ENCODE results near the gene SLC15A4.
"Not testable (repeated sequence)": the region's sequence is repeated elsewhere in the genome, so short reads cannot be mapped to it uniquely, and the experiment has no call there.

The SLC15A4 gene

DNA sequence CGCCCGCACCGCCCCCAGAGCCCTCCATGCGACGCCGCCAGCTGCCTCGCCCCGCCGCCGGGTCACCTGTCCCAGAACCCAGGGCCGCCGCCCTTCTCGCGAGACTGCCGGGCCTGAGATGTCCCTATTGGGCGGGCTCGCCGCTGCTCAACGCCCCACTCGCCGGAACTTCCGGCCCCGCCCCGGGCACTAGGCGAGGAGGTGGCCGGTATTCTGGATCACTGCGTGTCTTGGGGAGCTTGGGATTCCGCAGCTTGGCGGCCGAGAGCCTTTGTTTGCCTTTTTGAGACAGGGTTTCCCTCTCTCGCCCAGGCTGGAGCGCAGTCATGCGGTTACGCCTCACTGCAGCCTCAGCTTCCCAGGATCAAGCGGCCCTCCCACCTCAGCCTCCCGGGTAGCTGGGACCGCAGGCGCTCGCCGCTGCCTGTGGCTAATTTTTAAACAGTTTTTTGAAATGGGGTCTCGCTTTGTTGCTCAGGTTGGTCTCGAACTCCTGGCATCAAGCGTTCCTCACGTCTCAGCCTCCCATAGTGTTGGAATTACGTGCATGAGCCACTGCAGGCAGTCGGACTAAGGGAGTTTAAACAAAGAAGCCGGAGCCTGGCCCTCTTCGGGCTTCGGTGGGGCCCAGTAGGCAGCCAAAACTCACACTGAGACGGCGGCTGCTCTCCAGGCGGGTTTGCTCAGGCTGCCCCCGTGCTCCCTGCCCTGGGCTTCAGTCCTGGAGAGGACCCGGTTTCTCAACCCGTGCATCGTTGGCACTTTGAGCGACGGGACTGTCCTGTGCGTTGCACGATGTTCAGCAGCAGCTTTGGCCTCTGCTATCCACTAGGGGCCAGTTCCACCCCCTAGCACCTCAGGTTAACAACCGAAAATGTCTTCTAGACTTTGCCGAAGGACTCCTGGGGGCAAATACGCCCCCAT, at the start of gene SLC15A4:
TSS of gene SLC15A4 (minus strand) at position 43 of the 924 bp plus-strand sequence. CDS start at position 28, 15 bp downstream.
- FAIRE-seq, result no peak

DNA sequence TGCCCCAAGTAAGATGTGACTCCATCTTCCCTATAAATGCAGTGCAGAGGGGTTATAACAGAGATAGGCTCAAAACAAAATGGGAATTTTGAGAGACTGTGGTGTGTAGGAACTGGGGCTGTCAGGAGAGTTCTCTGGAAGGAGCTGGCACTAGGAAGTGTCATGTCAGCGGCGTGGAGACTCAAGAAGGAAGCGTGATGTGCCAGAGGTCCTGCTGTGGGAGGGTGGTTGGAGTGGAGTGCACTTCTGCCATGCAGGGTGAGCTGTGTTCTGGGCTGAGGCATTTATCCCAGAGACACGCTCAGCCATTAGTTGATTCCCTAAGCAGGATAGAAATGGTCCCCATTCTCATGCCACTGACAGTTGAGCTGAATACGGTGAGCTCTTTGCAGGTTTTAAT, 48.5 kb upstream of the SLC15A4 start:
- FAIRE-seq, result no peak

DNA sequence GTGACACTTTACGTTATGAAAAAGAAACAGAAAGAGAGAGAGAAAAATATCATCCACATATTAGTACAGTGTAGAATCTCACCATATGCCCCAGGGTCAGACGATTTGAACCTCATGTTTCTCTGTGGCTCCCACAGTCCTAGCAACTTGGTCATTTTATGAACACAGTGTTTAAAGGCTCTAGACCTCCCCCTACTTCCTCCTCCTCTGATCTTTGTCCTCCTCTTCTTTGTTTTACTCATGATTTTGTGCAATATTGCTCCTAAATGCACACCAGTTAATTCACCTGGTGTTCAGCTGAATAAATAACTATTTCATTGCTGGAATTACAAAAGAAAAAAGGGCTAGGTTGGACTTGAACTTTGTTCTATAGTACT, 47.7 kb upstream of the SLC15A4 start:
- no peak for FAIRE-seq

DNA sequence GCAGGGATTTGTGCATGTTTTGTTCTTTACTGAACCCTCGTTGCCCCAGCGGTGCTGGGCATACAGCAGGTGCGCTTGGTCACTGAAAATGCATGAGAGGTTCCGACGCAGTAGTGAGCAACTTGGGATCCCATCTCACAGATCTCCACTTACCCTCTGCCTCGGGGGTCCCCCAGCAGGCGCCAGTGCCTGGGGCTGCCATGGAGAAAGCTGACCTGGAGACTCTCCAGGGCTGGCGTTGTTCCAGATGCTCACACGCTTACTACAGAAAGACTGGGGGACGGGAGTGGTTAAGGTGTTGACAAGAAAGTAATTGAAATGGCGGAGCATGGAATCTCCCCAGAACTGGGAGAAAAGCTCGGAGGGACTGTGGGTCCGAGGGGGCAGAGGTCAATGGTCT, 43.7 kb upstream of the SLC15A4 start:
- FAIRE-seq, result no peak

DNA sequence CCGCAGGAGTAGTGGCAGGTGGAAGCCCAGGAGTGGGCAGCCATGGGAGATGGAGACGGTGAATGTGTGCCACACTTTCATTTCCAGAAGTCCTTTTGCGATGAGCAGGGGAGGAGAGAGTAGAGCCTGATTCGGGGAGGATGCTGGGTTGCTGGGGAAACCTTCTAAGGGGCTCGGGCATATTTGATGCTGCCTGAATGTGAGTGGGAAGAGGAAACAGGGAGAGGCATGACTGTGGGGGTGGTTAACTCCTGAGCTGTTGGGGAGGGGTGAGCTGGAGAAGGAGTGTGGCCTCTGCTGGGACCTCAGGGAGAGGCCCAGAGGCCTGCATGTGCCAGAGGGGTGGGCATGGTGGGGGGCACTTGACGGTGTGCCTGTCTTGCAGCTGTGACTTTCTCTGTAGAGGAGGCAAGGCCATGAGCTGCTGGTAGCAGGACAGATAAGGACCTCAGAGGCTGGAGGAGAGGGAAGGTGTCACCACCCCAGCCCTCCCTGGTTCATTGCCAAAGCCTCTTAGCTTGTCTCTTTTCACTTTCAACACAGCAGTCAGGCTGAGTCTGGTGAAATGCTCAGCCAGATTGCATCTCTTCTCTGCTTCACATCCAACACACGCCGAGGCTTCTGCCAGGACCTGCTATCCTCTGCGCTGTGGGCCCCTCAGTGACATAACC, 40.9 kb upstream of the SLC15A4 start:
- no peak for FAIRE-seq

DNA sequence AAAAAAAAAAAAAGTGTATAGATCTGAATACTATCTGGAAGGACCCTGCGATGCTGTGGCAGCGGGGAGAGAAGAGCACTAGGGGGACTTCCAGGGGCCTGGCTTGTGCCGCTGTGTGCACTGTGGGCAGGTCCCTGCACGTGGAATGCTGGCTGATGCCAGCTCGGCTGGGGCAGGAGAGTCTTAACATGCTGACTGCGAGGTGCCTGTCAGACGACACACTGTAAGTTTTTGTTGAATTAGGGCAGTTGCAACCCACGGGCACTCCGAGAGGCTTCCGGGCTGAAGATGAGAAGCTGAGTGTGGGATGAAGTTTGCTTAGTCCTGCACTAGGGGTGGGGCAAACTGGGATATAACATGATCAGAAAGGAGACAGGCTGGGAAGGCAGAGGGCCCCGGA, 40.2 kb upstream of the SLC15A4 start:
- no peak for FAIRE-seq

DNA sequence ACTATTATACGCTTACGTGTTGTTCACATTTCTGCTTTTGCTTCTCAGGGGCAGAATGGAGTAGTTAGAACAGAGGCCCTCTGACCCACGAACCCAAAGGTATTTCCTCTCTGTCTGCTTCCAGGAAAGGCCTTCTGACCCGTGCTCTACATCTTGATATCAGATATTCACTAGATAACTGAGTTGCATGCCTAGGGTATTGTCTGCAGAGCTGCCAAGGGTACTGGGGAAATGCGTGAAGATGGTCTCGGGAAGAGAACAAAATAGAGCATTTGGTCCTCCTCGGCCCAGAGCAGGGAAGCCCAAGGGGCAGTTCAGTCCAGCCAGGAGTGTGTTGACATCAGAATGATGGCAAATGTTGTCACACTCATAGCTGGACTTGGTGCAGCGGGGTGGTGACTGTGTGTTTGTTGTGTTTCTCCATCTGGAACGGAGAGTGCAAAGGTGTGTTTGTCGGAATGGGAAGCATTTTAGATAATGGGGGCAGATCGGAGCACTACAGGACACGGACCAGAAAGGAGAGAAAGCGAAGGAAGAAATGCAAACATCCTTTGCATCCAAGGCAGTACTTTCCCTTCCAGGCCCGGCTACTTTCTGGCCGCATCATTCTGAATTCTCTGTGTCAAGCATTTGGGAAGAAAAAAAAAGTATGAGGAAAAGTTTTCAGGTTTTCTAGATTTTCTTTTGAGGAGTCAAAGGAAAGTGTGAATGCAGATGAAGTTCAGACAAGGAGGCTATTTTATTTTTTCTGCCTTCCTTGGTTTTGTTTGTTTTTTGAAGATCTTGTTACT, 37.7 kb upstream of the SLC15A4 start:
- no peak for FAIRE-seq

DNA sequence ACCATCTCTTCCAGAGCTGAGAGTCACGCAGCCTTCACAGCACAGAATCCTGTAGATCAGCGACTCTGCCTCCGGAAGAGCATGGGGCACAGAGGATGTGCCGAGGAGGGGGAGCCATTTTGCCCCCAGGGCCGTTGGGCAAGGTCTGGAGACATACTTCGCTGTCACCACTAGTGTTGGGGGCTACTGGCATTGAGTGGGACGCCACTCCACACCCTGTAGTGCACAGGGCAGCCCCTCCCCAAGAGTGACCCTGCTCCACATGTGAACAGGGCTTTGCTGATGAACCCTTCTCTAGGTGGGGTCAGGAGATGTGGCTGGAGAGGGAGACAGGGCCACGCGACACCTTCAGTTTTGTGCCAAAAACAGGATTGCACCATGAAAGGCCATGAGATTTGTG, 35.6 kb upstream of the SLC15A4 start:
- FAIRE-seq, result no peak

DNA sequence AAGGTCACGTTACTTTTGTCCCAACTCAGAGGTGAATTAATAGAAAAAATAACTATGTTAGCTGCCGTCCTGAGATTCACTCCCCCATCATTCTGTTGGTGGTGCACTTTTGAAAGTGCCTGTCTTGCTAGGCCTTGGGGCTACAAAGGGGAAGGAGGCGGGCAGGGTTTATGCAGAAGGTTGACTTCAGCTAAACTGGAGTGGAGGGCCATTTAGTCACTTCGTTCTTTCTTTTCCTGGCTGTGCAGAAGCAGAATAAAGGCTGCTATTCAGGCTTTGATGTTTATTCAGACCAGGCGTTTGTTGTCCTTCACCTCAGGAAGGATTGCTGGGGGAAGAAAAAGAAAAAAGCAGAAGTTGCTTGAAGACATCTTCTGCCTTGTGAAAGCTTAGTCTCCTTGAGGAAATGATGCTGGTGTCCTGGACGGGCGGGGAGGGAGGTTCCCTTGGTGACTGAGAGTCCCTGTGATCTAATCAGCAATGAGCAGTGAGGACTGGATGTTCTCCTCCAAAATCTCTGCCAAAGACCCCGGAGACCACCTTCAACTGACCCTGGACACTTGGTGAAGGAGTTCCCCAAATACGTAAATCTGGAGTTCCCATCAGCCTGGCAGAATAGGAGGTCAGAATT, 33.5 kb upstream of the SLC15A4 start:
- FAIRE-seq, result no peak

DNA sequence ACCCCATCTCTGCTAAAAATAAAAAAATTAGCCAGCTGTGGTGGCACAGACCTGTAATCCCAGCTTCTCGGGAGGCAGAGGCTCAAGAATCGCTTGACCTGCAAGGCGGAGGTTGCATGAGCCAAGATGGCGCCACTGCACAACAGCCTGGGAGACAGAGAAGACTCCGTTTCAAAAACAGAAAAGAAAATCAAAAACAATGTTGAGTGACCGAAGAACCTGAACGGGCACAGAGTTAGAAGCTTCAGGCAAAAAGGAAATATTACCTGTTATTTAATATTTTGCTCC, 33.0 kb upstream of the SLC15A4 start:
- no peak for FAIRE-seq

DNA sequence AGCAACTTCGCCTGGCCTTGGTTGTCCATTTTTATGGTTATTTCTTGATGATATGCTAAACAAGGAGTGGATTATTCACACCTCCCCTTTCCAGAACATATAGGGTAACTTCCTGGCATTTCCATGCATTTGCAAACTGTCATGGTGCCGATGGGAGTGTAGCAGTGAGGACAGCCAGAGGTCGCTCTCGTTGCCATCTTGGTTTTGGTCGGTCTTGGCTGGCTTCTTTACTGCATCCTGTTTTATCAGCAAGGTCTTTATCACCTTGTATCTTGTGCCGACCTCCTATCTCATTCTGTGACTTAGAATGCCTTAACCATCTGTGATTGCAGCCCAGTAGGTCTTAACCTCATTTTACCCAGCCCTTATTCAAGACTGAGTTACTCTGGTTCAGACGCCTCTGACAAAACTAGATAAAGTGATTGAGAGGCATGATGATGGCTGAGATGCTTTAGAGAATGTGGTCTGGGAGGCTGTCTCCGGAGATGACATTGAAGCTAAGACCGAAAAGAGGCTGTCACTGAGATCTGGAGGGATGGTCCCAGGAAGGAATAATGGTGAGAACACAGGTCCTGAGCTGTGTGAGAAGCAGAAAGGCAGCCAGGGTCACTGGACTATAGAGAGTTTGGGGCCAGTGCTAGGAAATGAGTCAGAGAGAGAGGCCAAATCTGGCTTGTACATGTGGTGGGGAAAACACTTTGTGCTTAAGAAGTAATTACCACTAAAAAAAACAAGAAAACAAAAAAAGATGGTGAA, 32.5 kb upstream of the SLC15A4 start:
- FAIRE-seq, result no peak

DNA sequence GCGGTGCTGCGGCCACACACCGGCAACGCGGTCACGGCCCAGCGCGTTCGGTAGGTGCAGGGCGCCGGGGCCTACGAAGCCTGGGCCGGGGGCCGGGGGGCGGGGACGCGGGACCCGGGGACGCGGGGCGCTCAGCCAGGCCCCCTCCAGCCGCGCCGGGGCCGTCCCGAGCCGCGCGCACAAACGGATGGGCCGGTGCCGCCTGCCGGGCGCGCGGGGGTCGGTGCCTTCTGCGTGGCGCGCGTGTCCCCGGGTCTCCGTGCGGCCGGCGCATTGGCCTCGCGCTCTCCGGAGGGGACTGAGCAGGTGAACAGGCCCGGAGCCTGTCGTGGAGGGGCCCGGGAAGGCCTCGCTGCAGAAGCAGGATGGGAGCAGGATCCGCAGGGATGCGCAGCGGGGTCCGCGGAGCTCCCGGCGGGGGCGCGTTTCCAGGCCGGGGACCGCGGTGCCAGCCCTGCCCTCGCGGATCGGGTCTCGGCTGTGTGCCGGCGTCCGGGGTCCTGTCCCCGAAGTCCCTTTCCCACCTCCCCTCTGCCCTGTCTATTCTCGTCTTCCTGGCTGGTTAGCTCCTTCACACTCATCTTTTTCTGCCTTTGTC, 29.9 kb upstream of the SLC15A4 start:
- FAIRE-seq, result no peak

DNA sequence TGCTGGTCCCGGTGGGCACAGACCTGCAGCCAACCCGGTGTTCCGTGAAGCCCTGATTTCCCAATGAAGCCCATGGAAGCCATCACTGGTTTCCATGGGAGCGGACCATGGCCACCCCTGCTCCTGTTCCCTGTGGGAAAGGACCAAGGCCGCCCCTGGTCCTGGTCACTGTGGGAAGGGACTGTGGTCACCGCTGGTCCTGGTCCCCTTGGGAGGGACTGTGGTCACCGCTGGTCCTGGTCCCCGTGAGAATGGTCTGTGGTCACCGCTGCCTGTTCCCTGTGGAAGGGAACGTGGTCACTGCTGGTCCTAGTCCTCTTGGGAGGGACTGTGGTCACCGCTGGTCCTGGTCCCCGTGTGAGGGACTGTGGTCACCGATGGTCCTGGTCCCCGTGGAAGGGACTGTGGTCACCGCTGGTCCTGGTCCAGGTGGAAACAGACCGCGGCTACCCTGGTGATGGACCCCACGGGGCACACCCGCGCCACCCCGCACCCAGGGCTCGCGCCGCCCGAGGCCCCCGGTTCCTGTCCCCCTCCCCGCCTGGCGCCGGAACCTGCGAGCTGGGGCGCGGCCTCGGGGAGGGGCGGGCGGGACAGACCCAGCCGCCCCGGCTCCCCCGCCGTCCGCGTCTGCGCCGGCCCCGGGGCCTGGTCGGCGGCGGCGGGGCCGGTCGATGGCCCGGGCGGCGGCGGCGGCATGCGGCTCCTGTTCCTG, 29.3 kb upstream of the SLC15A4 start, which contains the start of gene GLT1D1:
TSS of gene GLT1D1 (plus strand) at position 594 of the 715 bp plus-strand sequence. CDS start at position 698, 104 bp downstream.
- FAIRE-seq, result no peak

DNA sequence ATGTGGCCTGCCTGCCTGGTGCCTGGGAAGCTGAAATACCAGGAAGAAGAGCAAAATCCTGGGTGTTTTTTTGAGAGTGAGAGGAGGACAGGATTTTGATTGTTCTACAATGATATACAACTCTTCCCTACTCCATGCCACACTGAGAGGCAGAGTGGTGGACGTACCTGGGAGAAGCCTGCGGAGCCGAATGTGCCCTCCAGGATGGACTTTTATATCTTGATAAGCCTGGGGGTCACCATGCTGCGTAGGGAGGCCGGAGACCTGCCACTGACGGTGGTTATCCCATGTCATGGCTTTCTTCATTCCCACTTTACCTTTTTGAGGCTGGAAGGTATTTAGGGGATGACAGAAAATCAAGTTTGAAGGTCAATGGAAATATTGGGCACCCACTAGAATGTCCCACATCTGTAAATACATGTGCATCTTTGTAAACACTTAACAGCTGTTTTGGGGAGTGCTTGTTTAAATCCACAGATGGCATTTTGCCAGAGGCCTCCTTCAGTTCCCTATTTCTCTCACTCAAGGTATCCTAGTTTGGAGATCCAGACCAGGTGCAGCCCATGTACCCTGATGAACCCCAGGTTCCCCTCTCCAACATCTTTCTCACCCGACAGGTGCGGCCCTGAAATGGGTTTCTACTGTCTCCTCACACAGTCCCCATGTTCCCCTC, 28.4 kb upstream of the SLC15A4 start:
- no peak for FAIRE-seq

DNA sequence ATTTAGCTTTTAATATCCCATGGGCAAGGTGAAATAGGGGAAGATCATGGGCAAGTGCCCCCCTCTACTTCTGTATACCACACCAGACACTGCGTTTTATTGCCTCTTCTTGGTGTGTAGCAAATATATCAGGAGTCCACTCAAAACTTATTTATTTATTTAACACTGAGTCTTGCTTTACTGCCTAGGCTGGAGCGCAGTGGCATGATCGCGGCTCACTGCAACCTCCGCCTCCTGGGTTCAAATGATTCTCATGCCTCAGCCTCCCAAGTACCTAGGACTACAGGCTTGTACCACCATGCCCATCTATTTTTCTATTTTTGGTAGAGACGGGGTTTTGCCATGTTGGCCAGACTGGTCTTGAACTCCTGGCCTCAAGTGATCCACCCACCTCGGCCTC, 27.7 kb upstream of the SLC15A4 start:
- not testable (repeated sequence) for FAIRE-seq

DNA sequence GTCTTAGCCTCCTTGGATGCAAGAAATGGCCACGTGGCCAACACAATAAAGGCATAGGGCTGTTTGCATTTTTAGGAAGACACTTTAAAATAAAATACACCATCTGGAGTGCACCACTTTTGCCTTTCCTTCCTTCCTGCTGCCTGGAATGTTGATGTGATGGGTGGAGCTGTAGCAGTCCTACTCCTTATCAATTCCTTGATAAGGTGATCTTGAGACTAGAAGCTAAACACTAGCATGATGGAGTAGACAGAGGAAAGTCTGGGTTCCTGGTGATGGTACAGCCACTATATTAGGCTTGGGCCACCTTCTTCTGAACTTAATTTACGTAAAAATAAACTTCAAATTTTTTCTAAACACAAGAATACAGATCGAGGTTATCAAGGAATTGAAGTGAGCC, 26.6 kb upstream of the SLC15A4 start:
- no peak for FAIRE-seq

DNA sequence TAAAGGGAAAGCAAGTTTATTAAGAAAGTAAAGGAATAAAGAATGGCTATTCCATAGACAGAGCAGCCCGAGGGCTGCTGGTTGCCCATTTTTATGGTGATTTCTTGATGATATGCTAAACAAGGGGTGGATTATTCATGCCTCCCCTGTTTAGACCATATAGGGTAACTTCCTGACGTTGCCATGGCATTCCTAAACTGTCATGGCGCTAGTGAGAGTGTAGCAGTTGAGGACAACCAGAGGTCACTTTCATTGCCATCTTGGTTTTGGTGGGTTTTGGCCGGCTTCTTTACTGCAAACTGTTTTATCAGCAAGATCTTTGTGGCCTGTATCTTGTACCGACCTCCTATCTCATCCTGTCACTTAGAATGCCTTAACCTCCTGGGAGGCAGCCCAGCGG, 26.0 kb upstream of the SLC15A4 start:
- not testable (repeated sequence) for FAIRE-seq

DNA sequence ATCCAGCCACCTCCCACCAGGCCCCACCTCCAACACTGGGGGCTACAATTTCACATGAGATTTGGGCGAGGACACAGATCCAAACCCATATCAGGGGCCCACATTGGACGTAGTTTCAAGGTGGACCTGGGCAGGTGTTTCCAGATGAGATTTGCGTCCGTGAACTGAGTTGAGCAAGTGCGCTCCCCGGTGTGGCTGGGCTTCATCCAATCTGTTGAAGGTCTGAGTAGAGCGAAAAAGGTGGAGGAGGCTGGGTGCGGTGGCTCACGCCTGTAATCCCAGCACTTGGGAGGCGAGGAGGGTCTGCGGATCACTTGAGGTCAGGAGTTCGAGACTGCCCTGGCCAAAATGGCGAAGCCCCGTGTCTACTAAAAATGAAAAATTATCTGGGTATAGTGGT, 24.6 kb upstream of the SLC15A4 start:
- no peak for FAIRE-seq

DNA sequence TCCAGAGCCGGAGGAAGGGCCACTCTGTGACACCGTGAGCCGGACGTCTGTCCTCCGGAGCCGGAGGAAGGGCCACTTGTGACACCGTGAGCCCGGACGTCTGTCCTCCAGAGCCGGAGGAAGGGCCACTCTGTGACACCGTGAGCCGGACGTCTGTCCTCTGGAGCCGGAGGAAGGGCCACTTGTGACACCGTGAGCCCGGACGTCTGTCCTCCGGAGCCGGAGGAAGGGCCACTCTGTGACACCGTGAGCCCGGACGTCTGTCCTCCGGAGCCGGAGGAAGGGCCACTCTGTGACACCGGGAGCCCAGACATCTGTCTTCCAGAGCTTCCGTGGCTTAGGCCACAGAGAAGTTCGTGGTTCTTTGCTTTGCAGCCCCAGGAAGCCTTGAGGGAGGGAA, 22.9 kb upstream of the SLC15A4 start:
- FAIRE-seq, result not testable (repeated sequence)

DNA sequence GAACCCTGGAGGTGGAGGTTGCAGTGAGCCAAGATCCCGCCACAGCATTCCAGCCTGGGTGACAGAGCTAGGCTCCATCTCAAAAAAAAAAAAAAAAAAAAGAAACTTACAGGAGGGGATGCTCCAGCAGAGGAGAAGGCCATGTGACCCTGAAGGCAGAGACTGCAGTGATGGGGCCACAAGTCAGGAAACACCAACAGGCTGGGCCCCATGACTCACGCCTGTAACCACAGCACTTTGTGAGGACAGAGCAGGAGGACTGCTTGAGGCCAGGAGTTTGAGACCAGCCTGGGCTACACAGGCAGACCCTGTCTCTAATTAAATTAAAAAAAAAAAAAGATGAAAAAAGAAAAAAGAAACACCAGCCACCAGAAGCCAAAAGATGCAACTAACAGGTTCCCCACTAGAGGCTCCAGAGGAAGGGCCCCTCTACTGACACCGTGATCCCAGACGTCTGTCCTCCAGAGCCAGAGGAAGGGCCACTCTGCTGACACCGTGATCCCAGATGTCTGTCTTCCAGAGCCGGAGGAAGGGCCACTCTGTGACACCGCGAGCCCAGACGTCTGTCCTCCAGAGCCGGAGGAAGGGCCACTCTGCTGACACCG, 20.4 kb upstream of the SLC15A4 start:
- FAIRE-seq, result no peak

All from A204.1 (cell line).